Body of pancreas (tissue), 4 donors: ENCODE data around the gene SHISA7. TPM values are rescaled to one million over a fixed set of nuclear protein-coding genes. Genes with fewer than 3 reads are reported as not detected.

Source experiments
- ATAC-seq: fragments of 150-250 bp; one replicate; pipeline ENCODE4 v1.9.1; 2016
- DNase-seq, 4 donors: peaks; one replicate each; pipeline ENCODE4 v3.0.0-alpha.2; 2019
- H3K27ac ChIP-seq, 4 donors: fragments of 200-600 bp; sonication (generic); 1 replicate in 3 of 4; 2 replicates in 1 of 4; pipeline versions ENCODE4 v1.5.1 to v1.6.1; 2016 to 2019; ENCODE audit warnings: mild to moderate bottlenecking in 1 of 4, mixed read lengths in 1 of 4, moderate library complexity in 1 of 4
- H3K27me3 ChIP-seq, 2 donors: fragments of 200-600 bp; sonication (generic); one replicate each; pipeline ENCODE4 v1.6.0; 2016; ENCODE audit warnings: mild to moderate bottlenecking in 1 of 2
- H3K36me3 ChIP-seq, 2 donors: fragments of 200-600 bp; sonication (generic); replicated peaks in 1 of 2; 2 replicates each; pipeline ENCODE4 v1.5.1; 2016; ENCODE audit warnings: low read depth in 2 of 2; ENCODE audit not compliant: insufficient read depth in 1 of 2
- H3K4me1 ChIP-seq: fragments of 200-600 bp; sonication (generic); one replicate; pipeline ENCODE4 v1.6.0; 2016
- H3K4me3 ChIP-seq, 2 donors: fragments of 200-600 bp; sonication (generic); 1 replicate in 1 of 2; 2 replicates in 1 of 2; pipeline ENCODE4 v1.5.1; 2016 to 2019
- H3K9me3 ChIP-seq, 3 donors: fragments of 200-600 bp; sonication (generic); 1 replicate in 2 of 3; 2 replicates in 1 of 3; pipeline ENCODE4 v1.5.1; 2016
- CTCF ChIP-seq, 7 experiments: fragments of 450-650 bp in 4 of 7; fragments of 200-600 bp in 3 of 7; sonication (generic) in 3 of 7; IDR thresholded peaks; one replicate each; pipeline ENCODE4 v1.5.1; 2016 to 2019; ENCODE audit warnings: antibody characterized with exemption in 7 of 7
- POLR2A ChIP-seq, 3 donors: fragments of 450-650 bp; IDR thresholded peaks; one replicate each; pipeline ENCODE4 v1.6.1; 2016; ENCODE audit warnings: antibody characterized with exemption in 3 of 3, mild to moderate bottlenecking in 2 of 3
- WGBS, 2 donors: methylation state at CpG; one replicate each; pipeline ENCODE4 v1.1.5; 2017; 5-methylcytosine and 5-hydroxymethylcytosine counted together
- intact Hi-C: fragments of 100-400 bp; cut with DNase I; formaldehyde crosslinking; loops from one replicate; pipeline ENCODE4 v1.15.1; 2023
- total RNA-seq, 2 donors: library from RNA; depleted of rRNA; stranded (reverse); fragments of >200 nt; gene quantifications; one replicate each; pipeline ENCODE4 v1.1.0, GENCODE V29; 2016

SHISA7 gene
- total RNA-seq, 2 donors from 2014 or later, result not detected

GRCh38 chr19:55444646-55445045, 1.5 kb upstream of the SHISA7 start:
- TF ChIP-seq POLR2A (IDR thresholded peaks at IDR 0.05) (no peak), CTCF (IDR thresholded peaks at IDR 0.05) (no peak)
- DNase-seq (no peak), ATAC-seq (no peak)
- H3K4me1 ChIP-seq, result no peaks in the 10 kb centered on the region
- no peaks in the 10 kb centered on the region for H3K9me3 ChIP-seq
- no peak overlapping the region for H3K27ac ChIP-seq
- no peak overlapping the region for H3K4me3 ChIP-seq
- WGBS, 2 donors, result 25 to 27% methylated on average over 6 to 11 of the region's 11 CpGs
- intact Hi-C loops, result no loop called here
- H3K36me3 ChIP-seq, result no peaks in the 10 kb centered on the region
- peaks cover 0 to 20% of the 10 kb centered on the region in 2 donors for H3K27me3 ChIP-seq

- H3K27me3 ChIP-seq, result peaks cover 0 to 20% of the 10 kb centered on the region in 2 donors
Observed at GRCh38 chr19:55443824-55444480, 852 bp upstream of the SHISA7 start.

GRCh38 chr19:55442372-55442961, 633 bp downstream of the SHISA7 start:
- intact Hi-C loops, result no loop called here
- H3K4me3 ChIP-seq, result no peak overlapping the region
- ATAC-seq, result no peak
- TF ChIP-seq POLR2A (IDR thresholded peaks at IDR 0.05) (no peak), CTCF (IDR thresholded peaks at IDR 0.05) (no peak)
- no peaks in the 10 kb centered on the region for H3K9me3 ChIP-seq
- no peak overlapping the region for H3K27ac ChIP-seq
- 0 to 2% methylated on average over 18 to 48 of the region's 72 CpGs for WGBS, 2 donors
- no peak for DNase-seq
- no peaks in the 10 kb centered on the region for H3K4me1 ChIP-seq
- H3K36me3 ChIP-seq, result no peaks in the 10 kb centered on the region
- H3K27me3 ChIP-seq, result peaks cover 0 to 26% of the 10 kb centered on the region in 2 donors

More at GRCh38 chr19:55443824-55444480, 852 bp upstream of the SHISA7 start:
- no peak for TF ChIP-seq POLR2A (IDR thresholded peaks at IDR 0.05)
- no peak for TF ChIP-seq CTCF (IDR thresholded peaks at IDR 0.05)
- intact Hi-C loops, result no loop called here
- Histone ChIP-seq H3K36me3 (no peaks in the 10 kb centered on the region), H3K27ac (no peak overlapping the region), H3K9me3 (no peaks in the 10 kb centered on the region), H3K4me1 (no peaks in the 10 kb centered on the region), H3K4me3 (no peak overlapping the region)
- 22 to 23% methylated on average over 18 of the region's 18 CpGs for WGBS, 2 donors
- ATAC-seq (no peak), DNase-seq (no peak)

- Histone ChIP-seq H3K27me3 (peaks cover 0 to 26% of the 10 kb centered on the region in 2 donors), H3K36me3 (no peaks in the 10 kb centered on the region), H3K27ac (no peak overlapping the region), H3K4me1 (no peaks in the 10 kb centered on the region), H3K4me3 (no peak overlapping the region), H3K9me3 (no peaks in the 10 kb centered on the region)
- ATAC-seq (no peak), DNase-seq (no peak)
- intact Hi-C loops, result no loop called here
- TF ChIP-seq CTCF (IDR thresholded peaks at IDR 0.05) (no peak), POLR2A (IDR thresholded peaks at IDR 0.05) (no peak)
- WGBS, 2 donors, result 2 to 6% methylated on average over 7 to 39 of the region's 39 CpGs
Observed at GRCh38 chr19:55441692-55442321, 1.3 kb downstream of the SHISA7 start.
